Suprapubic skin (tissue), 3 donors: Measurements from ENCODE around the gene CGRRF1.
A peak's percentile ranks its signal among the peaks of the same experiment; 100 is the strongest.

ENCODE experiments used
- POLR2A ChIP-seq, 2 donors: fragments of 450-650 bp; IDR thresholded peaks; one replicate each; pipeline ENCODE4 v1.6.1; 2017; ENCODE audit warnings: antibody characterized with exemption in 2 of 2, mild to moderate bottlenecking in 2 of 2, moderate library complexity in 2 of 2
- TF ChIP-seq, protein P1 (sequence below), 2 donors: fragments of 200-600 bp in 1 of 2; fragments of 450-650 bp in 1 of 2; sonication (generic) in 1 of 2; IDR thresholded peaks; one replicate each; pipeline ENCODE4 v1.5.1; 2016 to 2019; ENCODE audit warnings: antibody characterized with exemption in 2 of 2, mild to moderate bottlenecking in 1 of 2, moderate library complexity in 1 of 2

DNA sequence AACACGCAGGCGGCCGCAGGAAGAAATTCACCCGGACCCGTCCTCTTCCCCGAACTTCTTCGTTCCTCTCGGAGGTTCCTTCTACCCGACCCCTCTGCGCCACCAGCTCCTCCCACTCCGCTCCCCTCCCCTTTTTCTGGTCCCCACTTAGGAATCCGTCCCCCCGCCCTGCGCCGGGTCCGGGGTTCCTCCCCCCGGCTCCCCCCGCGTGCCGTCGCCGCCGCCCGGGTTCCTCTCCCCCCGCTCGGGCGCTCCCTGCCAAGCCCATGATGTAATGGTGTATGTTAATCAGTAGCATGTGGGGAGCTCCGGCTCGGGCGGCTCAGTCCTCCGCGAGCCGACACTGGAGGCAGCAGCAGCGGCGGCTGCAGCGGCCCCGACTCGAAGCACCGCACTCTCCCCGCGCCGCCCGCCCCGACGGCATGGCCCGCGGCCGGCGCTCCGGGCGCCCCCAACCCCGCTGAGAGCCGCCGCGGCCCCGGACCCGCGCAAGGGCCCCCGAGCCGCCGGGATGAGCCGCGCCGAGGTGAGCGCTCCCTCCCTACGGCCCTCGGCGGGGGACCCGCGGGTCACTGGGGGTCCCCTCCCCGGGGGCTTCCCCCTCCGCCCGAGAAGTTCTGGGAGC, 56.2 kb downstream of the CGRRF1 start:
- peak; percentile 61 to 95 for TF ChIP-seq POLR2A (IDR thresholded peaks at IDR 0.05)
- TF ChIP-seq, protein P1, sequence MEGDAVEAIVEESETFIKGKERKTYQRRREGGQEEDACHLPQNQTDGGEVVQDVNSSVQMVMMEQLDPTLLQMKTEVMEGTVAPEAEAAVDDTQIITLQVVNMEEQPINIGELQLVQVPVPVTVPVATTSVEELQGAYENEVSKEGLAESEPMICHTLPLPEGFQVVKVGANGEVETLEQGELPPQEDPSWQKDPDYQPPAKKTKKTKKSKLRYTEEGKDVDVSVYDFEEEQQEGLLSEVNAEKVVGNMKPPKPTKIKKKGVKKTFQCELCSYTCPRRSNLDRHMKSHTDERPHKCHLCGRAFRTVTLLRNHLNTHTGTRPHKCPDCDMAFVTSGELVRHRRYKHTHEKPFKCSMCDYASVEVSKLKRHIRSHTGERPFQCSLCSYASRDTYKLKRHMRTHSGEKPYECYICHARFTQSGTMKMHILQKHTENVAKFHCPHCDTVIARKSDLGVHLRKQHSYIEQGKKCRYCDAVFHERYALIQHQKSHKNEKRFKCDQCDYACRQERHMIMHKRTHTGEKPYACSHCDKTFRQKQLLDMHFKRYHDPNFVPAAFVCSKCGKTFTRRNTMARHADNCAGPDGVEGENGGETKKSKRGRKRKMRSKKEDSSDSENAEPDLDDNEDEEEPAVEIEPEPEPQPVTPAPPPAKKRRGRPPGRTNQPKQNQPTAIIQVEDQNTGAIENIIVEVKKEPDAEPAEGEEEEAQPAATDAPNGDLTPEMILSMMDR (IDR thresholded peaks at IDR 0.05): no peak
